H1 (cell line): ENCODE measurements around the gene PRRG2. TPM values are rescaled to one million over a fixed set of nuclear protein-coding genes. Genes with fewer than 3 reads are reported as not detected.
A peak's percentile ranks its signal among the peaks of the same experiment; 100 is the strongest.

ENCODE experiments used
- CTCF ChIA-PET: fragments of 300-600 bp; sonication (Branson Sonifier 250); formaldehyde crosslinking; loops from one replicate; lab custom pipeline; 2021; ENCODE audit not compliant: partially characterized antibody; lab: Charles Lee
- POLR2A ChIA-PET: fragments of 300-600 bp; sonication (Branson Sonifier 250); formaldehyde crosslinking; loops from one replicate; lab custom pipeline; 2021; ENCODE audit warnings: inconsistent platforms; ENCODE audit not compliant: partially characterized antibody; lab: Charles Lee
- DNase-seq, 2 experiments: peaks; one replicate each; pipeline versions ENCODE4 v3.0.0 to v3.0.0-alpha.2; 2010 to 2022; ENCODE audit warnings: low spot score in 2 of 2, low read depth in 1 of 2, mixed read lengths in 1 of 2
- FAIRE-seq: peaks from 2 replicates; lab custom pipeline; 2011; peaks lifted over from hg19 to GRCh38; lab: Jason Lieb, UNC
- H2AFZ ChIP-seq: 2 replicates; pipeline ENCODE4 v1.8.1; 2012; ENCODE audit warnings: low read length, inconsistent platforms
- H2AK5ac ChIP-seq: 2 replicates; pipeline ENCODE4 v1.6.1; 2013; ENCODE audit warnings: low read depth, low read length
- H2BK120ac ChIP-seq: replicated peaks from 2 replicates; pipeline ENCODE3; 2013; ENCODE audit warnings: low read depth, low read length, inconsistent platforms
- H2BK12ac ChIP-seq: 2 replicates; pipeline ENCODE4 v1.6.1; 2013; ENCODE audit warnings: low read depth, low read length
- H2BK15ac ChIP-seq: 2 replicates; pipeline ENCODE4 v1.6.1; 2013; ENCODE audit warnings: low read length
- H2BK20ac ChIP-seq: 2 replicates; pipeline ENCODE4 v1.6.1; 2013; ENCODE audit warnings: low read length
- H2BK5ac ChIP-seq: 2 replicates; pipeline ENCODE4 v1.6.1; 2013; ENCODE audit warnings: low read depth, low read length
- H3K14ac ChIP-seq: 2 replicates; pipeline ENCODE4 v1.6.1; 2013; ENCODE audit warnings: inconsistent platforms; ENCODE audit not compliant: insufficient read length
- H3K18ac ChIP-seq: 2 replicates; pipeline ENCODE4 v1.6.1; 2013; ENCODE audit warnings: low read length; ENCODE audit errors: extremely low read depth
- H3K23ac ChIP-seq: 2 replicates; pipeline ENCODE4 v1.6.1; 2013; ENCODE audit warnings: inconsistent platforms; ENCODE audit not compliant: insufficient read length
- H3K23me2 ChIP-seq: 2 replicates; pipeline ENCODE4 v1.6.1; 2013; ENCODE audit warnings: low read depth, low read length
- H3K27ac ChIP-seq: 2 replicates; pipeline ENCODE4 v1.6.1; 2011; ENCODE audit warnings: low read depth, low read length, inconsistent platforms
- H3K27me3 ChIP-seq, 4 experiments: replicated peaks in 1 of 4; 1 replicate in 1 of 4; 2 replicates in 3 of 4; pipeline versions ENCODE4 v1.6.1 to v1.8.1; 2011 to 2013; ENCODE audit warnings: low read length in 3 of 4, mild to moderate bottlenecking in 3 of 4, inconsistent platforms in 2 of 4, mixed read lengths in 2 of 4, moderate library complexity in 1 of 4; ENCODE audit not compliant: control insufficient read depth in 3 of 4, insufficient read depth in 3 of 4; ENCODE audit errors: extremely low read depth in 1 of 4
- H3K36me3 ChIP-seq, 4 experiments: 2 replicates each; pipeline versions ENCODE4 v1.6.1 to v1.8.1; 2011 to 2013; ENCODE audit warnings: mild to moderate bottlenecking in 4 of 4, low read length in 3 of 4, moderate library complexity in 2 of 4, control low read depth in 1 of 4, inconsistent platforms in 1 of 4; ENCODE audit not compliant: insufficient read depth in 4 of 4, control insufficient read depth in 2 of 4
- H3K4ac ChIP-seq: replicated peaks from 2 replicates; pipeline ENCODE3; 2013; ENCODE audit warnings: low read length, low read depth, mixed read lengths, inconsistent platforms; ENCODE audit not compliant: insufficient read length
- H3K4me1 ChIP-seq, 4 experiments: replicated peaks in 1 of 4; 1 replicate in 1 of 4; 2 replicates in 3 of 4; pipeline versions ENCODE4 v1.6.1 to v1.8.1; 2011 to 2013; ENCODE audit warnings: low read length in 3 of 4, inconsistent platforms in 2 of 4, mixed read lengths in 1 of 4; ENCODE audit not compliant: insufficient read depth in 4 of 4, control insufficient read depth in 3 of 4
- H3K4me2 ChIP-seq, 2 experiments: 2 replicates each; pipeline versions ENCODE4 v1.6.1 to v1.8.1; 2011 to 2013; ENCODE audit warnings: low read depth in 2 of 2, low read length in 2 of 2, control low read depth in 1 of 2, inconsistent platforms in 1 of 2, mild to moderate bottlenecking in 1 of 2; ENCODE audit not compliant: insufficient read depth in 1 of 2
- H3K4me3 ChIP-seq, 4 experiments: fragments of 200-600, 300-600 bp in 1 of 4; sonication (generic), shearing (Covaris generic), sonication (Bioruptor Twin) in 1 of 4; 2 replicates each; pipeline versions ENCODE4 v1.5.1 to v1.8.1; 2011 to 2016; ENCODE audit warnings: low read length in 4 of 4, low read depth in 3 of 4, control low read depth in 2 of 4, inconsistent platforms in 2 of 4, mild to moderate bottlenecking in 2 of 4, mixed read lengths in 1 of 4, moderate library complexity in 1 of 4; ENCODE audit not compliant: insufficient read depth in 2 of 4; ENCODE audit errors: extremely low read depth in 1 of 4
- H3K56ac ChIP-seq: replicated peaks from 2 replicates; pipeline ENCODE3; 2013; ENCODE audit warnings: low read depth, mild to moderate bottlenecking, mixed read lengths, low read length, inconsistent platforms; ENCODE audit not compliant: insufficient read length
- H3K79me1 ChIP-seq: 2 replicates; pipeline ENCODE4 v1.6.1; 2013; ENCODE audit warnings: low read depth, low read length, control low read depth
- H3K79me2 ChIP-seq, 2 experiments: 2 replicates each; pipeline versions ENCODE4 v1.6.1 to v1.8.1; 2012 to 2013; ENCODE audit warnings: low read length in 2 of 2, mild to moderate bottlenecking in 2 of 2, inconsistent platforms in 1 of 2; ENCODE audit not compliant: insufficient read depth in 2 of 2, control insufficient read depth in 1 of 2
- H3K9ac ChIP-seq, 4 experiments: replicated peaks in 1 of 4; 1 replicate in 1 of 4; 2 replicates in 3 of 4; pipeline versions ENCODE4 v1.6.1 to v1.8.1; 2011 to 2013; ENCODE audit warnings: low read depth in 3 of 4, low read length in 3 of 4, control low read depth in 2 of 4, mild to moderate bottlenecking in 2 of 4, moderate library complexity in 2 of 4, inconsistent platforms in 1 of 4; ENCODE audit errors: extremely low read depth in 1 of 4
- H3K9me3 ChIP-seq, 2 experiments: 2 replicates each; pipeline versions ENCODE4 v1.6.1 to v1.8.1; 2012 to 2013; ENCODE audit warnings: mild to moderate bottlenecking in 2 of 2, moderate library complexity in 2 of 2, control low read depth in 1 of 2, inconsistent platforms in 1 of 2, low read depth in 1 of 2, low read length in 1 of 2, mixed read lengths in 1 of 2; ENCODE audit not compliant: insufficient read depth in 2 of 2
- H4K20me1 ChIP-seq, 2 experiments: replicated peaks in 1 of 2; 2 replicates each; pipeline versions ENCODE3 to v1.8.1; 2011 to 2013; ENCODE audit warnings: inconsistent platforms in 2 of 2, low read length in 2 of 2, mild to moderate bottlenecking in 1 of 2; ENCODE audit not compliant: insufficient read depth in 2 of 2, control insufficient read depth in 1 of 2
- H4K5ac ChIP-seq: 2 replicates; pipeline ENCODE4 v1.6.1; 2013; ENCODE audit warnings: low read length, low read depth, mixed read lengths, inconsistent platforms; ENCODE audit not compliant: insufficient read length
- H4K8ac ChIP-seq: 2 replicates; pipeline ENCODE4 v1.8.0; 2013; ENCODE audit warnings: mild to moderate bottlenecking, moderate library complexity, low read length, inconsistent platforms; ENCODE audit not compliant: insufficient read depth; ENCODE audit errors: extremely low read depth
- H4K91ac ChIP-seq: replicated peaks from 2 replicates; pipeline ENCODE3; 2013; ENCODE audit warnings: low read length, mixed read lengths, inconsistent platforms; ENCODE audit not compliant: insufficient read length
- ASH2L ChIP-seq: fragments of 200-600, 300-600 bp; sonication (generic); IDR thresholded peaks from one replicate; pipeline ENCODE4 v1.7.1; 2017; ENCODE audit warnings: low read length
- BRCA1 ChIP-seq: IDR thresholded peaks from 2 replicates; pipeline ENCODE4 v1.6.1; 2012; ENCODE audit warnings: low read depth, low read length, improper control_type of control experiment
- EP300 ChIP-seq, 2 experiments: IDR thresholded peaks; 1 replicate in 1 of 2; 2 replicates in 1 of 2; pipeline ENCODE4 v1.6.1; 2011 to 2012; ENCODE audit warnings: low read depth in 2 of 2, low read length in 2 of 2, mild to moderate bottlenecking in 2 of 2, borderline replicate concordance in 1 of 2, inconsistent platforms in 1 of 2, moderate library complexity in 1 of 2
- GABPA ChIP-seq: IDR thresholded peaks from 2 replicates; pipeline ENCODE4 v1.6.1; 2011; ENCODE audit warnings: mild to moderate bottlenecking, low read length, moderate library complexity, borderline replicate concordance; ENCODE audit not compliant: insufficient read depth
- PHF8 ChIP-seq: fragments of 200-600 bp; sonication (generic); conservative IDR thresholded peaks from 2 replicates; pipeline ENCODE4 v1.7.1; 2012; ENCODE audit warnings: low read depth, mild to moderate bottlenecking, inconsistent platforms, low read length, moderate library complexity
- POU5F1 ChIP-seq: IDR thresholded peaks from 2 replicates; pipeline ENCODE4 v1.6.1; 2011; ENCODE audit warnings: low read depth, mild to moderate bottlenecking, low read length, moderate library complexity
- SP4 ChIP-seq: IDR thresholded peaks from 2 replicates; pipeline ENCODE4 v1.6.1; 2012; ENCODE audit warnings: low read length, inconsistent platforms
- SRF ChIP-seq: IDR thresholded peaks from 2 replicates; pipeline ENCODE4 v1.6.1; 2011; ENCODE audit warnings: mild to moderate bottlenecking, low read depth, low read length, moderate library complexity
- WGBS, 2 experiments: shearing (Covaris generic) in 1 of 2; methylation state at CpG; one replicate each; pipeline versions ENCODE4 v1.1.6 to v1.1.7; 2013 to 2015; ENCODE audit warnings: low lambda C conversion rate in 2 of 2, mixed read lengths in 2 of 2, inconsistent platforms in 1 of 2, low coverage in 1 of 2, missing lambda C conversion rate in 1 of 2; ENCODE audit not compliant: insufficient replicate concordance in 2 of 2, insufficient coverage in 1 of 2, insufficient read length in 1 of 2; ENCODE audit errors: extremely low coverage in 1 of 2, missing lambda C conversion rate in 1 of 2; 5-methylcytosine and 5-hydroxymethylcytosine counted together
- polyA plus RNA-seq, 7 experiments: library from polyadenylated mRNA; depleted of rRNA in 3 of 7; stranded (reverse) in 5 of 7; unstranded in 2 of 7; fragments of >200 nt in 5 of 7; fragments of 200-250 nt in 2 of 7; gene quantifications; 1 replicate in 5 of 7; 2 replicates in 1 of 7; 4 replicates in 1 of 7; pipeline versions ENCODE4 v1.2.1 to v1.2.3, GENCODE V29; 2011 to 2013; ENCODE audit warnings: missing spikeins in 2 of 7, mixed read lengths in 2 of 7
- total RNA-seq: library from RNA; stranded (reverse); fragmentation: NEBNext Ultra II Directional; extraction: Animal tissue kit (Norgen Biotek cat#: 25700); gene quantifications from 2 replicates; pipeline ENCODE4 v1.2.1, GENCODE V29; 2021
- TF ChIP-seq, protein P1 (sequence below), 3 experiments: IDR thresholded peaks; 1 replicate in 2 of 3; 2 replicates in 1 of 3; pipeline versions ENCODE4 v1.5.1 to v1.6.1; 2011; ENCODE audit warnings: low read length in 3 of 3, mild to moderate bottlenecking in 3 of 3, inconsistent platforms in 2 of 3, low read depth in 1 of 3, moderate library complexity in 1 of 3; ENCODE audit not compliant: insufficient read depth in 1 of 3; ENCODE audit errors: control extremely low read depth in 1 of 3

PRRG2 gene
- total and polyA plus RNA-seq, 2 of the 8 experiments (the other 6 are each of a cell fraction or from before 2014, with no cell fraction given), result 4.1 to 5.6 TPM

DNA sequence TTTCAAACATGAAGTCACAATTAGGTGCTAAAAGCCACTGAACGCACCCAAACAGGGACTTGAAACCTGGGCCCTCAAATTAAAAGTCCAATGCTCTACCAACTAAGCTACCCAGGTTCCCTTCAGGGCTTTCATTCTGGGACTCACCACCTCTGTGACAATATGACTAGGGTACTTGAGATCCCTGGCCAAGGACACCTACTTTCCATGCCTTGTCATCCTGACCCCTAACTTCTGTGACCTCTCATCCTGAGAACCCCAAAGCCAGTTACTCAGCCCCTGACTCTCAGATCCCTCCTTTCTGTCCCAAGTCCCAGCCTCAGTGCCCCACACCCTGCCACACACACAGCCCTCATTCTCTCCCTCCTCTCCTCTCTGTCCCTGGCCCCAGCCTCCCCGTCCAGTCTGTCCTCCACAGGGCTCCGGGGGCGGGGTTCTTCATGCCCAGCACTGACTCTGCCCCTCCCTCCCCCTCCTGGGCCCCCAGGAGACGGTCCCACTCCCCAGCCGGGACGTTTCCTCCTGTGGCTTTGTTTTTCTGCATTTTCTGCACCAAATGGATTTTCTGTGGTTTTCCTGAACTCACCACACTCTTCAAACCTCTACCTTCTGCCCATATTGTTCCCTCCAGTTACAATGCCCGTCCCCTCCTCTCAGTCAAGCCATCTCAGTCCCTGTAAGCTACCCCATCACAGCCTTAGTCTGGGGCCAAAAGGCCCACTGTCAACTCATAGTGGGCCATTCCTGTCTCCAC is 46.3 kb upstream of the PRRG2 start:
- WGBS, 2 experiments, result 83% methylated on average over 4 of the region's 8 CpGs; no CpG with 5 or more reads in 1 of the 2 experiments
- Histone ChIP-seq H2BK20ac (no peak overlapping the region), H2BK15ac (no peak overlapping the region), H3K4me2 (peak overlapping the region; percentile 63 to 99; a peak in 3 of 4 replicates), H3K18ac (no peak overlapping the region), H3K23ac (no peak overlapping the region), H2AFZ (no peak overlapping the region), H4K8ac (no peak overlapping the region), H3K4ac (no peak overlapping the region), H4K5ac (no peak overlapping the region), H3K4me1 (peaks cover 0 to 9% (median 1%) of the 10 kb centered on the region in 4 experiments; a peak in 5 of 7 replicates), H2BK12ac (no peak overlapping the region), H3K79me1 (no peaks in the 10 kb centered on the region), H3K36me3 (no peaks in the 10 kb centered on the region; a peak in 1 of 8 replicates), H3K4me3 (peak overlapping the region in 3 of 4 experiments; percentile 69 to 81 (median 75); a peak in 4 of 8 replicates), H3K27ac (no peak overlapping the region), H2AK5ac (no peak overlapping the region), H3K27me3 (no peaks in the 10 kb centered on the region; a peak in 1 of 7 replicates), H3K9ac (no peak overlapping the region), H2BK120ac (no peak overlapping the region), H2BK5ac (no peak overlapping the region), H3K56ac (no peak overlapping the region), H3K79me2 (no peaks in the 10 kb centered on the region), H4K91ac (no peak overlapping the region), H4K20me1 (peaks cover 0 to 10% of the 10 kb centered on the region in 2 experiments), H3K23me2 (peaks cover 8% of the 10 kb centered on the region; the same call in 1 of the 2 replicates), H3K9me3 (no peaks in the 10 kb centered on the region), H3K14ac (no peak overlapping the region)
- POLR2A ChIA-PET, result interaction anchor here (0.9 to 2.9 kb wide), 13 partner anchors 9 to 46 kb away, joined by 3 to 17 read pairs (median 7); partner anchors contain the start of genes NOSIP, PRRG2, RPL13A and RPS11
- FAIRE-seq (no peak), DNase-seq (no peak)
- CTCF ChIA-PET, result interaction anchor here (0.8 to 6.6 kb wide), 13 partner anchors 9 to 149 kb away, joined by 3 to 54 read pairs (median 5); partner anchors contain the start of gene PRRG2
- no peak for TF ChIP-seq SP4
- no peak for TF ChIP-seq GABPA
- no peak for TF ChIP-seq BRCA1
- no peak for TF ChIP-seq ASH2L
- TF ChIP-seq, protein P1, sequence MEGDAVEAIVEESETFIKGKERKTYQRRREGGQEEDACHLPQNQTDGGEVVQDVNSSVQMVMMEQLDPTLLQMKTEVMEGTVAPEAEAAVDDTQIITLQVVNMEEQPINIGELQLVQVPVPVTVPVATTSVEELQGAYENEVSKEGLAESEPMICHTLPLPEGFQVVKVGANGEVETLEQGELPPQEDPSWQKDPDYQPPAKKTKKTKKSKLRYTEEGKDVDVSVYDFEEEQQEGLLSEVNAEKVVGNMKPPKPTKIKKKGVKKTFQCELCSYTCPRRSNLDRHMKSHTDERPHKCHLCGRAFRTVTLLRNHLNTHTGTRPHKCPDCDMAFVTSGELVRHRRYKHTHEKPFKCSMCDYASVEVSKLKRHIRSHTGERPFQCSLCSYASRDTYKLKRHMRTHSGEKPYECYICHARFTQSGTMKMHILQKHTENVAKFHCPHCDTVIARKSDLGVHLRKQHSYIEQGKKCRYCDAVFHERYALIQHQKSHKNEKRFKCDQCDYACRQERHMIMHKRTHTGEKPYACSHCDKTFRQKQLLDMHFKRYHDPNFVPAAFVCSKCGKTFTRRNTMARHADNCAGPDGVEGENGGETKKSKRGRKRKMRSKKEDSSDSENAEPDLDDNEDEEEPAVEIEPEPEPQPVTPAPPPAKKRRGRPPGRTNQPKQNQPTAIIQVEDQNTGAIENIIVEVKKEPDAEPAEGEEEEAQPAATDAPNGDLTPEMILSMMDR (IDR thresholded peaks at IDR 0.05; ENCODE audit: control extremely low read depth in 1 of 3, insufficient read depth in 1 of 3, low read depth in 1 of 3, low read length in 3 of 3), result no peak
- no peak for TF ChIP-seq PHF8
- no peak for TF ChIP-seq POU5F1
- TF ChIP-seq SRF, result no peak
- TF ChIP-seq EP300 (IDR thresholded peaks at IDR 0.05; ENCODE audit: borderline replicate concordance in 1 of 2, low read depth in 2 of 2, low read length in 2 of 2), result no peak
